Activated CD4-positive, CD25-positive, alpha-beta regulatory T cell (primary cell): ENCODE results near the gene MARCHF3.
"Not testable (repeated sequence)": the region's sequence is repeated elsewhere in the genome, so short reads cannot be mapped to it uniquely, and the experiment has no call there.

Experiments used
- DNase-seq, 4 experiments: peaks; one replicate each; lab custom pipeline; 2025; lab: John Stamatoyannopoulos, UW

MARCHF3 gene

GRCh38 chr5:127051591-127051990, 21.2 kb upstream of the MARCHF3 start:
- DNase-seq = no peak

- DNase-seq = no peak
These were observed 16.1 kb upstream of the MARCHF3 start for GRCh38 chr5:127046343-127047072.

GRCh38 chr5:127042593-127042992, 12.2 kb upstream of the MARCHF3 start:
- DNase-seq = no peak

- DNase-seq = no peak
These were observed 11.2 kb upstream of the MARCHF3 start for GRCh38 chr5:127041571-127041970.

GRCh38 chr5:127040796-127041520, 10.6 kb upstream of the MARCHF3 start:
- no peak for DNase-seq

GRCh38 chr5:127038550-127038949, 8.2 kb upstream of the MARCHF3 start:
- DNase-seq = no peak

GRCh38 chr5:127031863-127032232, 1.5 kb upstream of the MARCHF3 start:
- DNase-seq = no peak

GRCh38 chr5:127031147-127031862, 947 bp upstream of the MARCHF3 start:
- DNase-seq = no peak

- DNase-seq = peak; percentile 4 to 15 (median 10)
These were observed 638 bp downstream of the MARCHF3 start for GRCh38 chr5:127029581-127030258.

- DNase-seq = no peak
These were observed 1.4 kb downstream of the MARCHF3 start for GRCh38 chr5:127028822-127029457.

GRCh38 chr5:127027539-127027938, 2.8 kb downstream of the MARCHF3 start:
- DNase-seq = no peak

- DNase-seq = no peak
These were observed 4.2 kb downstream of the MARCHF3 start for GRCh38 chr5:127026166-127026565.

GRCh38 chr5:127025467-127025866, 4.9 kb downstream of the MARCHF3 start:
- DNase-seq = no peak

- no peak for DNase-seq
These were observed 5.5 kb downstream of the MARCHF3 start for GRCh38 chr5:127024821-127025220.

- not testable (repeated sequence) for DNase-seq
These were observed 6.7 kb downstream of the MARCHF3 start for GRCh38 chr5:127023552-127024191.

- DNase-seq = no peak
These were observed 7.5 kb downstream of the MARCHF3 start for GRCh38 chr5:127022846-127023245.

- DNase-seq = no peak
These were observed 10.4 kb downstream of the MARCHF3 start for GRCh38 chr5:127019928-127020327.

GRCh38 chr5:127016722-127017121, 13.6 kb downstream of the MARCHF3 start:
- DNase-seq = not testable (repeated sequence)

GRCh38 chr5:127015716-127016115, 14.6 kb downstream of the MARCHF3 start:
- DNase-seq = no peak

GRCh38 chr5:127014573-127014972, 15.8 kb downstream of the MARCHF3 start:
- no peak for DNase-seq

- DNase-seq = no peak
These were observed 17.0 kb downstream of the MARCHF3 start for GRCh38 chr5:127013407-127013806.
